Measurements from ENCODE around the gene PTBP2.

The PTBP2 gene

GRCh38 chr1:96843601-96844000, 122.0 kb downstream of the PTBP2 start:
- no peak for DNase-seq (ENCODE audit: low read depth in 2 of 2)
- TF ChIP-seq, protein P1, sequence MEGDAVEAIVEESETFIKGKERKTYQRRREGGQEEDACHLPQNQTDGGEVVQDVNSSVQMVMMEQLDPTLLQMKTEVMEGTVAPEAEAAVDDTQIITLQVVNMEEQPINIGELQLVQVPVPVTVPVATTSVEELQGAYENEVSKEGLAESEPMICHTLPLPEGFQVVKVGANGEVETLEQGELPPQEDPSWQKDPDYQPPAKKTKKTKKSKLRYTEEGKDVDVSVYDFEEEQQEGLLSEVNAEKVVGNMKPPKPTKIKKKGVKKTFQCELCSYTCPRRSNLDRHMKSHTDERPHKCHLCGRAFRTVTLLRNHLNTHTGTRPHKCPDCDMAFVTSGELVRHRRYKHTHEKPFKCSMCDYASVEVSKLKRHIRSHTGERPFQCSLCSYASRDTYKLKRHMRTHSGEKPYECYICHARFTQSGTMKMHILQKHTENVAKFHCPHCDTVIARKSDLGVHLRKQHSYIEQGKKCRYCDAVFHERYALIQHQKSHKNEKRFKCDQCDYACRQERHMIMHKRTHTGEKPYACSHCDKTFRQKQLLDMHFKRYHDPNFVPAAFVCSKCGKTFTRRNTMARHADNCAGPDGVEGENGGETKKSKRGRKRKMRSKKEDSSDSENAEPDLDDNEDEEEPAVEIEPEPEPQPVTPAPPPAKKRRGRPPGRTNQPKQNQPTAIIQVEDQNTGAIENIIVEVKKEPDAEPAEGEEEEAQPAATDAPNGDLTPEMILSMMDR (IDR thresholded peaks at IDR 0.05; ENCODE audit: low read depth, low read length): no peak
- no peak overlapping the region for H3K4me3 ChIP-seq (replicated peaks in 1 of 2; ENCODE audit: low read depth in 2 of 2, low read length in 2 of 2)

DNA sequence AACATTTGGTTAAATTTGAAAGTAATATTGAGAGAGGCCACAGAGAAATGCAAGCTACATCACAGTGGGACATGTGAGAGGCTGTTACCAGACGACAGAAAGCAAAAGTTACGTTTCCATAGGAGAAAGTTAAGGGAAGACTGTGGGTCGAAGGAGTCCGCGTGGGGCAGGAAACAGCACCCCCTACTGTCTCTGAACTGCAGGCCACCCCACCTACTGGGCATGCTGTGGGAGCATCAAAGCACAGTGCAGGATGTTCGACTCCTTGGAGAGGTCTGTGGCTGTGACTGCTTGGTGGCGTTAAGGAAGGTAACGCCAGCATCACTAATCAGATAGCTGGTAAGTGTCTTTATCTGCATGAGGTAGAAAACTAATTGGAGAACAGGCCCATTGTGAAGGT, 123.9 kb downstream of the PTBP2 start:
- peak; percentile 26 to 40 for DNase-seq (ENCODE audit: low read depth in 2 of 2)
- TF ChIP-seq, protein P1 (IDR thresholded peaks at IDR 0.05; ENCODE audit: low read depth, low read length): peak; percentile 64

DNA sequence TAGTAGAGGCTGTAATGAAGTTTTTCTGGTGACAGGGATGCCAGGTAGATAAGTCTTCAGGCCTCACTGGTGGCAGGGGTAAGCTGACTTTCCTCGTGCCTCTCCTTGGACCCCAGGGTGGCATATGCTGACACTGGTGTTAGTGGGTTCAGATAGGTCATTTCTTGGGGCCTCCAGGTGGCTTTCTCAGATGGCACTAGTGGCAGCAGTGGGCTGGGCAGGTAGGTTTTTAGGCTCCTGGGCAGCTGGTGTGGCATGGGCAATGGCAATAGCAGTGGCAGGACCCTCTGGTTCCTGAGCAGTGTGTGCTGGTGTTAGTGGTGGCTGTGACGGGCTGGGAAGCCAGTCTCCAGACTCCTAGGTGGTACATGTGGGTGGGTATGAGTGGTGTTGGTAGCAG, 140.3 kb downstream of the PTBP2 start:
- TF ChIP-seq, protein P1 (IDR thresholded peaks at IDR 0.05; ENCODE audit: low read depth, low read length): no peak
- no peak for DNase-seq (ENCODE audit: low read depth in 2 of 2)
- no peak overlapping the region for H3K4me3 ChIP-seq (replicated peaks in 1 of 2; ENCODE audit: low read depth in 2 of 2, low read length in 2 of 2)

More for the DNA sequence above, 123.9 kb downstream of the PTBP2 start:
- no peak overlapping the region for H3K4me3 ChIP-seq (replicated peaks in 1 of 2; ENCODE audit: low read depth in 2 of 2, low read length in 2 of 2)

- H3K4me3 ChIP-seq (replicated peaks in 1 of 2; ENCODE audit: low read depth in 2 of 2, low read length in 2 of 2): no peak overlapping the region
- peak; percentile 48 to 69 for DNase-seq (ENCODE audit: low read depth in 2 of 2)
- TF ChIP-seq, protein P1 (IDR thresholded peaks at IDR 0.05; ENCODE audit: low read depth, low read length): no peak
Measured at GRCh38 chr1:96863449-96863848, 141.9 kb downstream of the PTBP2 start.
